Measurements from ENCODE around the gene DMRTA2.

DMRTA2 gene

GRCh38 chr1:50424045-50424883 is 1.0 kb upstream of the DMRTA2 start:
- no peak for DNase-seq (ENCODE audit: low read depth)

GRCh38 chr1:50423670-50424000 is 392 bp upstream of the DMRTA2 start:
- DNase-seq (ENCODE audit: low read depth), result no peak

DNA sequence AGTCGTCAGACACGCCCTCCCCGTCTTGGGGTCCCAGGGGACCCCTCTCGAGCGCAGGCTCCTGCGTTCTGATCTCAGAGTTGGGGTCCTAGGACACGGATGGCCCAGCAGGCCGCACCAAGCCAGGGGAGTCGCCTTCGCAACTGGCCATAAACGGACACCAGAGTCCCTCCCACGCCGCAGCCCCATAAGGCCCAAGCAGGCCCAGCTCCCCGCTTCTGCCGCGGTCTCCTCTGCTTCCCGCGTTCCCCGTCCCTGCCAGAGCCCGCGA is 633 bp downstream of the DMRTA2 start:
- no peak for DNase-seq (ENCODE audit: low read depth)

DNA sequence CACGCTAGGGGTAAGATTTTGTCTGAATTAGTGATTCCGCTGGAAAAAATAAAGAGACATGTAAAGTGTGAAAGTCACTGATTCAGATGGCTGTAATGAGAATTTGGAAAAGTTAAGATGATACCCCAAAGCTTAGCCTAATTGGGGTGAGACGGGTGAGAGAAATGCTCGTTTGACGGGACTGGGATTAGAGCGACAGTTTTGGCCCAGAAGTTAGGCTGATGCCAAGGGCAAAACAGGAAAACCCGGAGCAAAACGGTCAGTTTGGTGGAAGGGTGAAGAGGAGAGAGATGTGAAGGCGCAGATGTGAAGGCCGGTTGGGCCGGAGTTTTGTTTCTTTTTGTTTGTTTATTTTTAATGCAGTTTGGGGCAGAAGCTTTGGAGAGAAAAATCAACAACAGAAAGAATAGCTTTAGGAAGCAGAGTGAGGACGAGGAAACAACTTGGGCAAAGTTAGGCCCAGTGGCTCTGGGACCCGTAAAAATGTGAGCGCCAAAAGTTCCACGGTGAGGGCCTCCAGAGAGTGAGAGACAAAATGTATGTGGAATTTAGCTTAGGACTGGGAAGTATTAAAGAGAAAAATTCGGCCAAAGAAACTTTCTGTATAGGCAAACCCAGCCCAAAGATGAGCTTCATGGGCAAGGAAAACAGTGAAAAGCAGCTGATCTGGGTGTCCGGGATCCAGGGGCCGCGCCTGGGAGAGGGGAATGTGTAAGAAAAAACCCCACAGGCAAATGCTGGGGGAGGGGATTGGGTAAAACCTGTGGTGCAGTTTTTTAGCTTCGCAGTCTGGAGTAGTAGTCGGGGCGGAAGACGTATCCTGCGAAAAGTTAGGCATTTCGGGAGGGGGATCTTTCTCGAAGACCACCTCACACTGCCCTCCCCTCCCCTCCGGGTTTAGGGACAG is 1.2 kb downstream of the DMRTA2 start:
- no peak for DNase-seq (ENCODE audit: low read depth)

GRCh38 chr1:50421366-50421748 is 1.9 kb downstream of the DMRTA2 start:
- DNase-seq (ENCODE audit: low read depth), result no peak

DNA sequence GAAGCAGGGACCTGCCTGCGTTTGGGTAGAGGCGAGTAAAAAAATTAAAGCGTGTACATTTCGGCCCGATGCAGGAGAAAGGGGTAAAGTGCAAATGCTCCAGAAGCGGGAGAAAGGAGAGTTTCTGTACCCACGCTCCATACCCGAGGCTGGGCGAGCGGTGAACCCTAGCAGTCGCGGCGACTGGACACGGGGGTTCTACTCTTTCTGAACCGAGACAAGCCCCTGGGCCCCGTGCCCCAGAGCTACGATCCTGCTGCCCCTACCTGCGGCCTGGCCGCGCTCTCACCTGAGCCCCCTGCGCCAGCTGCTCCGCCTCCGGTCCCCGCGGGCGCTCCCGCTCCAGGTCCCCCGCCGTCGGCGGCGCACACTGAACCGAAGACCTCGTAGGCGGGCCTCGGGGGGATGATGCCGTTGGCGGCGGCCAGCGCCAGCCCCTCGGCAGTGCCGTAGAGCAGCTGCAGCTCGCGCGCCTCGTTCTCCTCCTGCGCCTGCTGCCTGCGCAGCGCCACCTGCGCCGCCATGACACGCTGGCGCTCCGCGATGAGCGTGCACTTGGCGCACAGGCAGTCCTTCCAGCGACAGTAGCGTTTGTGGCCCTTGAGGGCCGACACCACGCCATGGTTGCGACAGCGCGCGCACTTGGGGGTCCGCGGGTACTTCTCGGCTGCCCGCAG is 2.4 kb downstream of the DMRTA2 start:
- DNase-seq (ENCODE audit: low read depth), result no peak

DNA sequence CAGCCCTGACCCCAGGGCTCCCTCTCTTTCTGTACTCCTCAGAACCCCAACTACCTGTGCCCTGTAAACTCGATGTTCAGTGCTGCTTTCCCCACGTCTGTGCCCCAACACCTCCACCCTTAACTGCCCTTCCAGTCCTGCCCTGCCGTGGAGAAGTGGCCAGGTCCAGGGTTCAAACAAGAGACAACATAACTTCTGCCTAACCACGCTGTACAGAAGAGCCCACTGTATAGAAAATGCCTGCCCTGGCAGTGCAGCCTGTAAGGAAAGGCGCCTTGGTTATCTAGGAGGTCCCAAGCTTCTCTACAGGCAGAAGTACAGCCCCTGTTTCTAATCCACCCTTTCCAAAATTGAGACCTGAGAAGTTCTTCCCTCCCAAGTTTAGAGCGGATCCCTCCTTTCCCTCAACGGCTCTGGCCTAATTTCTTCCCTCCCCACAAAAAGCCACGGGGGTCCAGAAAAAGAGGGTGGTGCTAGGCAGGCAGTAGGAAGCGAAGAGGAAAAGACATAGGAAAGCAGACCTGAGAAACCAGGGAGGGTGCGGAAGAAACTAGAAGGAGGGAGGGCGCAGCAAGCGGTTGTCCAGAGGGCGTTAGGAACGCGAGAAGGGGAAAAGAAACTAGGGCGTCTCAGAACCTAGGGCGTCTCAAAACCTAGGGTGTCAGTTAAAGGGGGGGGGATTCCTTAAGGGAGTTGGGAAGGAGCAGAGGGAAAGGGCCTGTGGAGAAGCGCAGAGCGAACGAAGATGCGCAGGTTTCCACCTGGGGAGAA is 3.2 kb downstream of the DMRTA2 start:
- no peak for DNase-seq (ENCODE audit: low read depth)

- DNase-seq (ENCODE audit: low read depth), result no peak
These were observed 3.9 kb downstream of the DMRTA2 start for GRCh38 chr1:50419192-50419906.

DNA sequence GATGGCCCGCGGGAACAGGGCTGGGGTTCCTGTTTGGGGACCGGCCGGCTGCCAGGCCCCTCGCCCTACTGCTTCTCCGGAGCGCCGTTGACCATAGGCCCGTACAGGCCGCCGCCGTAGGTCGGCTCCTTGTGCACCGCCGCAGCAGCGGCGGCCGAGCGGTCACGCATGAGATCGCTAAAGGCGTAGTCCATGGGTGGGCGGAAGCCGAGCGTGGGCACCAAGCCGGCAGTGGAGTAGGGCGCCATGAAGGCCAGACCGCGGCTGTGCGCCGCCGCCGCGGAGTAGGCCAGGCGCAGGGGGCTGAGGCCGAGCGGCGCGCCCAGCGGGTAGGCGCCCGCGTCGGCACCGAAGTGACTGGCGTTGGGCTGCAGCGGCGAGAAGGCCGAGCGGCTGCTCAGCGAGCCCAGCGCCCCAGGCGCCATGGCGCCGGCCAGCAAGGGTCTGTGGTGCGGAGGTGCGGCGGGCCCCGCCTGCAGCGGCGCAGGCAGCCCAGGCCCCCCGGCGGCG is 4.6 kb downstream of the DMRTA2 start:
- DNase-seq (ENCODE audit: low read depth), result no peak

GRCh38 chr1:50417946-50418599 is 5.2 kb downstream of the DMRTA2 start:
- no peak for DNase-seq (ENCODE audit: low read depth)

- DNase-seq (ENCODE audit: low read depth), result no peak
These were observed 5.7 kb downstream of the DMRTA2 start for GRCh38 chr1:50417507-50417906.

DNA sequence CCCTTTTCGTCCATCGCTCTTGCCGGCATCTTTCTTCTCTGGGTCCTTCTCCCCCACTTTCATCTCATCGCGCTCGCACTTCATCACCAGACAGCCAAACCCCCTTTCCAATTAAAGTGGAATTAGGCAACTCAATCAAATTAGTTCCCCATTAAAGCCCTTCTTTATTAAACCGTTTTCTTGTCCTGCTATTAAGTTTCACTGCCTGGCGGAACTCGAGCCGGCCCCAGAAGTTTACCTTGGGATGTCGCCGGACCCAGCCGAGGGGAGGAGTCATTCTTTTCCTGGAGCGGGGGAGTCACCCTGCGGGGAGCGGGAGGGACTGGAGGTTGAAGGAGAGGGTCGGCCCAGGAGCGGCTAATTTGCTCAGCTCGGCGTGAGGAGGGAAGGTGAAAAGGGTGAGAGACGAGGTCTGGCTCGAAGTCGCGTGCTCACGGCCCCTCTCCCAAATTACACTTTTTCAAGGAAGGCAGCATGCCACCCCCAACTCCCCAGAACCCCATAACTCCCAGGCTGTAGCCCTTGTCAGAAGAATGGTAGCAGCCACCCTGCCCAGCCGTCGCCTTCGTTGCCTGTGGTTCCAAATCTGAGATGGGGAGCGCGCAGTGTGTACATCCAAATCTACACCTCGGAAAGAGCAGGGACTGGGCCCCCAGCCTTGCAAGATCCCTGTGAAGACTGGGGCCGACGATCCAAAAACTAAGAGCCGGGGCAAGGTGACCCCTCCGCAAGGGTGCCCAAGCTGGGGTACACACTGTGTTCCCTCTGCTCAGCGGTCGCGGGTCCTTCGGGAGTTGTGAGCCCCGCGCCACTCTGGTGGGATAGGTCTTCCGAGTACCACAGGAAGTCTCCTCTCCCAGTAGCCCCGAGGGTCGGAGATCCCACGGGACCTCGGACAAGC is 6.4 kb downstream of the DMRTA2 start:
- no peak for DNase-seq (ENCODE audit: low read depth)

GRCh38 chr1:50416150-50416527 is 7.1 kb downstream of the DMRTA2 start:
- no peak for DNase-seq (ENCODE audit: low read depth)

DNA sequence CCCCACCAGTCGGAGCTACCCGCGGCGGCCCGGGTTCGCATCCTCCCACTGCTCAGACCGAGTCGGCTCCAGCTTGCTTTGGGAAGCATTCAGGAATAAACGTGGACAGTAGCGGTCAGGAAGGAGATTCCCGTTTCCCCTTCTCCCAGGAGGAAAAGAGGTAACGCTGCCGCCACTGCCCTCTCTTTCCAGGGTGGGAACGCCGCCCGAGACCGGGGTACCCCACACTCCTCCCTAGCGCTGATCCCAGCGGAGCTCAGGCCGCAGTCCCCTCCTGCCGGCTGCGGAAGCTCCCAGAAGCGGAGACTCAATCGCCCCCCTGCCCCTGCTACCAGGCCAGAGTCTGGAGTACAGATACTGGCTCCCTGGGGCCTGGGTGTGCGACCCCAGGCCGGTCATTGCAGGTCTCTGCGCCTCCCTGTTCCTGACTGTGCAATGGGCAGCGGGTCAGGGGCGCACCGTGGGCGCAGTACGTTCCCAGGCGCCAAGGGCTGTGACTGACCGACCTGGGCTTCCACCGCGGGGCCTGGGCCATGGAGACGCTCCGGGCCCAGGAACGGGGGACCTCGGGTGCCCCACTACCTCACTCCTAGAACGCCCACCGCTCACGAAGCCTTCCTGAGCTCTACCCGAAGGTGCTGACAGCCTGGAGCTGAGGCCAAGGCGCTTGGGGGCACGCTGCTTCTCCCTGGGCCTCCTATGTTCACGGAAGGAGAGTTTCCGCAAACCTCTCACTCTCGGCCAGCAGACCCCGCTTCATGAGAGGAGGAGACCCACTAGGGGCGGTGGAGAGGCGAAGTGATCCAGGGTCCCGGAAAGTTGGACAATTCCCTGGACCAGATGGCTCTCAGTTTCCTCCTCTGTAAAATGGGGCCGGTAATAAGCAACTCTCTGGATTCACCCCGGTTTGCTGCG is 7.8 kb downstream of the DMRTA2 start:
- DNase-seq (ENCODE audit: low read depth), result no peak

- no peak for DNase-seq (ENCODE audit: low read depth)
These were observed 8.4 kb downstream of the DMRTA2 start for GRCh38 chr1:50414853-50415234.

DNA sequence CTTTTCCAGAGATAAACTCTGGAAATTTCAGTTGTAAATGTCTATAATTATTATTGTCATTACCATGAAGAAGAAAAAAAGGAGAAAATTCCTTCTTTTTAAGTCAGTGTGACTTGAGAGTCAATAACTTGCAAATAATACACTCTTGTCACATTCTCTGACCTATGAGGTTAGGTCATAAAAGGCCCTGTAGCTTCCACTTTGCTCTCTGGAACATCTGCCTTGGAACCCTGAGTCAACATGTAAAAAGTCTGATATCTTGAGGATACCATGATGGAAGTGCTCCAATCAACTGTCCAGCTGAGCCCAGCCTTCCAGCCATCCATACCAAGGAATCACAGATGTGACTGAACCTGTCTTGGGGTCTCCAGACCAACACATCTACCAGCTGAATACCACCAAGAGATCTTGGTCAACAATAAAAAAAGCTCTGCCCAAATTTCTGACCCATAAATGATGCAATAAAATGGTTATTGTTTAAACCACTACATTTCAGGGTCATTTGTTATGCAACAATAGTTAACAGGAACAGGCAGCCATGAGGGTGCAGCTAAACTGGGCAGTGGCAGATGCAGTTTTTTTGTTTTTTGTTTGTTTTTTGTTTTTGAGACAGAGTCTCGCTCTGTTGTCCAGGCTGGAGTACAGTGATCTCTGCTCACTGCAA is 10.3 kb downstream of the DMRTA2 start:
- no peak for DNase-seq (ENCODE audit: low read depth)

DNA sequence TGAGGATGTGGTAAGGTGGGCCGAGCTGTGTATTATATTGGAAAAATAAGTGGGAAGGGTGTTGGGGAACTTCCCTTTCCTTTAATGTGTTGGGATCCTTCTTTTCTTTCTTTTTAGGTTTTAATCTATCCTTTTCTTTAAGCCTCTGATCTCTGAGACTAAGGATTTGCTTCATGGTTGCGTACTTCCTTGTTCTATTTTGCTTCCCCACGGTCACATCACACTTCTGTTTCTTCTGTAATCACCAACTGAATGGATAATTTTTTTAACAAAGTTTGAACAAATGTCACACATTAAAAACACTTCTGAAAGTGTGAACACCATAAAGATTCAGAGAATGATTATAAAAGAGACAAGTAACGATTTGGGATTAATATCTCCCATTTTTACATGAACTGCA is 17.4 kb downstream of the DMRTA2 start:
- DNase-seq (ENCODE audit: low read depth), result no peak

DNA sequence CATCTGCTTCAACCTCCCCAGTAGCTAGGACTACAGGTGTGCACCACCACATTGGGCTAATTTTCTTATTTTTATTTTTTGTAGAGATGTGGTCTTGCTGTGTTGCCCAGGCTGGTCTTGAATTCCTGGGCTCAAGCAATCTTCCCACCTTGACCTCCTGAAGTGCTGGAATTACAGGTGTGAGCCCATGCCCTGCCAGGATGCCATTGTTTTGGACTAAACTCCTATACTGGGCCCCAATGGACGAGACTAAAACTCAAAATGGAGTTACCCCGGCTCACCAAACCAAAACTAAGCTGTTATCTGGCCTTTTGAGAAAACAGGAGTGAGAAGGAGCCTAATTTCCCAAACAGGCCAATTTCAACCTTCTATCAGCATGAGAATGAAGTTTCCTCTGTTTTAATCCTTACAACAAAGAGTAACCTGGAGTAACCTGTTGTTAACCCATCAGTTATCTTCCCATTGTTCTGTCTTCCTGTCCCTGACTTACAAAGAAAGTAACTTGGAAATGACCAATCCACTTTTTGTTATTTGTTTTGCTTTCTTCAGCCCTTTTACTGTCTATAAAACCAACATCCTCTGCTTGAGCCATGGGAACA is 29.6 kb downstream of the DMRTA2 start:
- no peak for DNase-seq (ENCODE audit: low read depth)
